Loucy (cell line): ENCODE data around the gene ZNRD2.

Source experiments
- EZH2phosphoT487 ChIP-seq: fragments of 200-600 bp; IDR thresholded peaks from 2 replicates; pipeline ENCODE4 v1.6.1; 2018; ENCODE audit warnings: antibody characterized with exemption, mild to moderate bottlenecking, moderate library complexity, borderline replicate concordance
- TF ChIP-seq, protein P1 (sequence below): fragments of 200-600 bp; sonication (generic); conservative IDR thresholded peaks from 2 replicates; pipeline ENCODE4 v1.5.1; 2014; ENCODE audit warnings: mild to moderate bottlenecking, antibody characterized with exemption, low read length

GRCh38 chr11:65584106-65584505 is 13.8 kb downstream of the ZNRD2 start:
- TF ChIP-seq, protein P1, sequence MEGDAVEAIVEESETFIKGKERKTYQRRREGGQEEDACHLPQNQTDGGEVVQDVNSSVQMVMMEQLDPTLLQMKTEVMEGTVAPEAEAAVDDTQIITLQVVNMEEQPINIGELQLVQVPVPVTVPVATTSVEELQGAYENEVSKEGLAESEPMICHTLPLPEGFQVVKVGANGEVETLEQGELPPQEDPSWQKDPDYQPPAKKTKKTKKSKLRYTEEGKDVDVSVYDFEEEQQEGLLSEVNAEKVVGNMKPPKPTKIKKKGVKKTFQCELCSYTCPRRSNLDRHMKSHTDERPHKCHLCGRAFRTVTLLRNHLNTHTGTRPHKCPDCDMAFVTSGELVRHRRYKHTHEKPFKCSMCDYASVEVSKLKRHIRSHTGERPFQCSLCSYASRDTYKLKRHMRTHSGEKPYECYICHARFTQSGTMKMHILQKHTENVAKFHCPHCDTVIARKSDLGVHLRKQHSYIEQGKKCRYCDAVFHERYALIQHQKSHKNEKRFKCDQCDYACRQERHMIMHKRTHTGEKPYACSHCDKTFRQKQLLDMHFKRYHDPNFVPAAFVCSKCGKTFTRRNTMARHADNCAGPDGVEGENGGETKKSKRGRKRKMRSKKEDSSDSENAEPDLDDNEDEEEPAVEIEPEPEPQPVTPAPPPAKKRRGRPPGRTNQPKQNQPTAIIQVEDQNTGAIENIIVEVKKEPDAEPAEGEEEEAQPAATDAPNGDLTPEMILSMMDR, result no peak
- no peak for TF ChIP-seq EZH2phosphoT487
